Psoas muscle (tissue), 7 donors: Measurements from ENCODE around the gene CC2D2B. TPM values are rescaled to one million over a fixed set of nuclear protein-coding genes. Genes with fewer than 3 reads are reported as not detected.

Experiments used
- polyA plus RNA-seq, 3 donors: library from polyadenylated mRNA; stranded (reverse); fragments of 200-250 nt; gene quantifications; one replicate each; pipeline ENCODE4 v1.2.3, GENCODE V29; 2013
- total RNA-seq, 4 donors: library from RNA; stranded (reverse); fragmentation: NEBNext Ultra II Directional in 2 of 4; extraction: Animal tissue kit (Norgen Biotek cat#: 25700) in 2 of 4; gene quantifications; one replicate each; pipeline versions ENCODE4 v1.2.1 to v1.2.4, GENCODE V29; 2021 to 2023
- donor health status: healthy with polysubstance abuse.
- donor health status: DM: no; HTN: no; CAD: no; lungs with moderate emphysema.
- donor health status: Bipolar disorder and iron deficiency.
- donor health status: healthy.
- donor health status: DM: no; HTN: no; CAD: no.
- donor health status: DM: no; HTN: no; CAD: no.
- donor health status: DM: yes; HTN: yes; CAD: no.

Gene CC2D2B
- total and polyA plus RNA-seq, 7 donors, result 0.07 to 0.32 (median 0.18) TPM

Other genes with a start within 250 kb of the CC2D2B start
- gene TCTN3, start 214.0 kb upstream of the CC2D2B start, total RNA-seq, result 10 to 100 TPM in 1 of 4 donors, 1 to 10 TPM in 3; 6.0 to 10.2 (median 9.3) TPM
- gene TCTN3, start 214.0 kb upstream of the CC2D2B start, polyA plus RNA-seq, result 10 to 100 TPM in 2 of 3 donors, 1 to 10 TPM in 1; 7.5 to 14.2 (median 10.4) TPM
- gene ENTPD1, start 151.8 kb upstream of the CC2D2B start, total RNA-seq, result 1 to 10 TPM; 1.6 to 3.9 (median 3.3) TPM
- gene ENTPD1, start 151.8 kb upstream of the CC2D2B start, polyA plus RNA-seq, result 1 to 10 TPM; 1.4 to 1.7 (median 1.6) TPM
- gene CCNJ, start 135.6 kb downstream of the CC2D2B start, total RNA-seq, result 1 to 10 TPM; 3.8 to 5.7 (median 5.2) TPM
- 1 to 10 TPM; 2.0 to 8.4 (median 4.0) TPM for gene CCNJ, start 135.6 kb downstream of the CC2D2B start, polyA plus RNA-seq
- gene ZNF518A, start 222.3 kb downstream of the CC2D2B start, total RNA-seq, result 10 to 100 TPM in 1 of 4 donors, 1 to 10 TPM in 3; 7.4 to 10.2 (median 8.2) TPM
- 1 to 10 TPM; 1.9 to 6.3 (median 3.0) TPM for gene ZNF518A, start 222.3 kb downstream of the CC2D2B start, polyA plus RNA-seq